Erythroblast (primary cell): ENCODE results near the gene CELF5.

ENCODE experiments used
- GATA1 ChIP-seq: IDR thresholded peaks from 2 replicates; pipeline ENCODE4 v1.6.1; 2011; ENCODE audit warnings: low read depth, mild to moderate bottlenecking, control low read depth, low read length, moderate library complexity
- POLR2A ChIP-seq: IDR thresholded peaks from 2 replicates; pipeline ENCODE4 v1.6.1; 2011; ENCODE audit warnings: mild to moderate bottlenecking, low read length

DNA sequence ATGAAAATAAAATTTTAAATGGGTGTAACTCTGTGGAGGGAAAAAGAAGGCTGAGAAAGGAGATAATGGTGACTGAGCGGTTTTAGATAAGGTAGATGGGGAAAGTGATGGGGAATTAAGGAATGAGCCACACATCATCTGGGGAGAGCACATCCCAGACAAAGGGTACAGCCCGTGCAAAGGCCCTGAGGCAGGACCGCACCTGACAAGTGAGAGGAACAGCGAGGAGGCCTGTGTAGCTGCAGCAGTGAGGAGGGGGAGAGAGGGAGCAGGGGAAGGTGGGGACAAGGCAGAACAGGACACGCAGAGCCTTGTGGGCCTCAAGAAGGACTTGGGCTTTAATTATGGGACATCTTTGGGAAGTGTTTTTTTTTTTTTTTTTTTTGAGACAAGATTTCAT lies 1.8 kb upstream of the CELF5 start:
- TF ChIP-seq POLR2A (no peak), GATA1 (no peak)
